Measurements from ENCODE around the gene DCAF11.

DNA sequence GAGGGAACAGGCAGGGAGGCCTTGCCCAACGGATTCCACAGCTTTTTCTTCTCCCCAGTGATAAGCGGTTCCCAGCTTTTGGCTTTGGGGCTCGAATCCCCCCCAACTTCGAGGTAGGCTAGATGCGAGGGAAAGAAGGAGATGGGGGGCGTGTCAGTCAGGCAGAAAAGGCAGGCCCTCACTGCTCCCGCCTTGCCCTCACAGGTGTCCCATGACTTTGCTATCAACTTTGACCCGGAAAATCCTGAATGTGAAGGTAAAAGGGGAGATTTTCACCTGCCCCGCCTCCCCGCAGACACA, 38.3 kb upstream of the DCAF11 start:
- TF ChIP-seq CTCF (IDR thresholded peaks at IDR 0.05) = no peak
- TF ChIP-seq EZH2 (IDR thresholded peaks at IDR 0.05; ENCODE audit: borderline replicate concordance, insufficient read depth, low read depth, low read length, poor library complexity, severe bottlenecking) = no peak
